GM21786 (cell line): ENCODE results near the gene SLX9.
"Not testable (repeated sequence)": the region's sequence is repeated elsewhere in the genome, so short reads cannot be mapped to it uniquely, and the experiment has no call there.

ENCODE experiments used
- ATAC-seq: cut with Tn5 transposase; IDR thresholded peaks from one replicate; pipeline ENCODE4 v1.9.1; 2021; ENCODE audit not compliant: unreplicated experiment

SLX9 gene

DNA sequence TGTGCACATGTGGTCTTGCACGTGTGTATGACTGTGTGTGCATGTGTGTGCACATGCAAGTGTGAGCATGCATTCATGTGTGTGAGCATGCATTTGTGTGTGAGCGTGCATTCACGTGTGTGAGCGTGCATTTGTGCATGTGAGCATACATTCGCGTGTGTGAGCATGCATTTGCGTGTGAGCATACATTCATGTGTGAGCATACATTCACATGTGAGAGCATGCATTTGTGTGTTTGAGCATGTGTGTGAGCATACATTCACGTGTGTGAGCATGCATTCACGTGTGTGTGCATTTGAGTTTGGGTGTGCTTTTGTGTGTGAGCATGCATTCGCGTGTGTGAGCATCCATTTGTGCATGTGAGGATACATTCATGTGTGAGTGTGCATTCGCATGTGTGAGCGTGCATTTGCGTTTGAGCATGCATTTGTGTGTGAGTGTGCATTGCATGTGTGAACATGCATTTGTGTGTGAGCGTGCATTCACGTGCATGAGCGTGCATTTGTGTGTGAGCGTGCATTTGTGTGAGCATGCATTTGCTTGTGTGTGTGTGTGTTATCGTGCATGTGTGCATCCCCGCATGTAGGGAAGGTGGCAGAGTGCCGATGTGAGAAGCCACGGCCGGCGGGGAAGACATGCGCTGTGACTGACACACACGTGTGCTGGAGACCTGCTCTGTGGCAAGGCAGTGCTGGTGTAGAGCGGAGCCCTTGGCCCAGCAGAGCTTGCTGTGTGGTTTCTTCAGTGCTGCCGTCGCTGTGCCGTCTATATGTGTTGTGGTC lies 37.4 kb upstream of the SLX9 start:
- no peak for ATAC-seq

DNA sequence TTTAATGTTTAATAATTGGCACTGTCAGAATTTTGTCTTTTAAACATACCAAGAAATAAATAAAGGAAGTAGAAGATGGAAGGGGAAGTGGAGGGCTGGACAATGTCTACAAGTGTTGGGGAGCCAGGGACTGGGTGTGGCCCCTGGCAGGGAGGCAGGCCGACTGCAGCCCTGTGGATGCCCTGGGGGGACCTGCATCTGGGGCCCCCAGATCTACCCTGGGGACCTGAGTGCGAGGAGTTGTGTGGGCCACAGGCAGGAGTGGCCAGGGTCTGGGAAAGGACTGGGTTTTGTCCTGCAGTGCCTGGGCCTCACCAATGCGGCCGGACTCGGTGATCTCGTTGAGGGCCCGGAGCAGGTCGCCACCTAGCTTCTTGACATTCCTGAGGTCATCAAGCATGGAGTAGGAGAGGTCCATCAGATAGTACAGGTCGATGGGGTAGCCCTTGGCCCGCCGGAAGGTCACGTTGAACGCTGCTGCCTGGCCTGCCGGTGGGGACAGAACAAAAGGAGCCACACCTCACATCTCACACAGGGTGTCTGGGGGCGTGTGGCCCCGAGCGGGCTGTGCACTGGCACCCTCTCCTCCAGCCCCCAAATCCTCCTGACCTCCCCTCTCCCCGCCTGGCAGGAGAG lies 36.7 kb upstream of the SLX9 start:
- ATAC-seq = no peak

DNA sequence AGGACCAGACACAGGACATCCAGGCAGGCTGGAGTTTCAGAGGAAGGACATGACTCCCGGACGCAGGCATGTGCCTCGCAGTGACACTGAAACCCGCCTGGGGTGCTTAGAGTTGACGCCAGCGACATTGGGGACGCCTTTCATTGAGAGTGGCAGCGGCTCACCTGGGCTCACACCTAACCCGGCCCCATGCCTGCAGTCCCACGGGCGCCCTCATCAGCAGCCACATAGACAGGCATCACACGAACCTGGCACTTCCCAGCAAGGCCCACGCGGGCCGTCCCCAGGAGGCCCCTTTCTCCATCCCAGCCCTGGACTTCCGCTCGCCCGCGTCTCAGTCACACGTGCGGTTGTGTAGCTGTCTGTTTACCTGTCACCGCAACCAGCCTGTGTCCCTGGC lies 36.1 kb upstream of the SLX9 start:
- ATAC-seq = no peak

DNA sequence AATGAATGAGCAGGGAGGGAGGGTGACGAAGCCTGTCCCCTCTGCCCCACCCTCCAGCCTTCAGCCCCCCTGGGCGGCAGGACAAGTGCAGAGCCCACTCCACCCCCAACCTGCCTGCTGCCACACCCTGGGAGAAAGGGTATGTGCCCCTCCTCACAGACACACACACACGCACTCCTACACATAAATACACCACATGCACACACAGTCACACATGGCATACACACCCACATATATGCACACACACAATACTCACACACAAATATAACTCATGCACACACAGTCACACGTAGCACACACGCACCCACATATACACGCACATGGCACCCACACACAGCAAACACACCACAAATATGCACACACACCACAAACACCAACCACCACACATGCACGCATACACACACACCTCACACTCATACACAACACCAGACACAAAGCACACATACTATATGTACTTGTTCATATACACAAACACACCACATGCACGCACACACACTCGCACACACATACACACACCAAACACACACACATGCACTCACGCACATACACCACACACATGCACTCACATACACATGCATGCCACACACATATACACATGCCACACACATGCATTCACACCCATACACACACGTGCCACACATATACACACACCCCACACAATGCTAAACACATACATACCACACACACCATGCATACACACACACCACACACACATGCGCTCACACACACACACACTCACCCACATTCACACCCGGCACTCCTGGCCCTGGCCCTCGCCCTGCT lies 35.5 kb upstream of the SLX9 start:
- no peak for ATAC-seq

DNA sequence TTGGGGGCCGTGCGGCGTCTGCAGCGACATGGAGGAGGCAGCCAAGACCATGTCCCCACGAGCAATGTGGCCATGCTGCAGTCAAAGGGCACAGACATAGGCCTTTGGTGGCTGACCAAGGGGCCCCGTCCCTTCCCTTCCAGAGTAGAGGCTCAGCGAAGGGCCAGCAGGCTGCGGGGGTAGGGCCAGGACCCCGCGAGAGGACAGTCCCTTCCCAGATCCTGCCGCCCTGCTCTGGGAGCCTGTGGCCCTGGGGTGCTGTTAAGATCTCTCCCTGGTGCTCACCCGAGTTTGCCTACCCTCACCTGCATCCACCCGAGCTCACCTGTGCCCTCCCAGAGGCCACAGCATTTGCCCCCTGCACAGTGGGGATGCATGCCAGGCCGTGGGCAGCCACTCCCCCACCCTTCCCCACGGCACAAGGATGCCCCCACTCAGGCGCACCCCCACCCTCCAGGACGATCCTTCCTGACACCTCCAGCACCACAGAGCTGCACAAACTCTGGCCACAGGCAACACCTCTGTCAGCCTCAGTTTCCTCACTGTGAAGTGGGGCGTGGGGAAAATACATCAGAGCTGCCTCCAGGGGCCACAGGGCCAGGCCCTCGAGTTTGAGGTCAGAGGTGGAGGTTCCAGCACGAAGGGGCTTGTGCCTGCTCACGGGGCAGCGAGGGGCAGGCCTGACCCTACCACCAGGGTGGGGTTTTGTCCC lies 34.7 kb upstream of the SLX9 start:
- no peak for ATAC-seq

DNA sequence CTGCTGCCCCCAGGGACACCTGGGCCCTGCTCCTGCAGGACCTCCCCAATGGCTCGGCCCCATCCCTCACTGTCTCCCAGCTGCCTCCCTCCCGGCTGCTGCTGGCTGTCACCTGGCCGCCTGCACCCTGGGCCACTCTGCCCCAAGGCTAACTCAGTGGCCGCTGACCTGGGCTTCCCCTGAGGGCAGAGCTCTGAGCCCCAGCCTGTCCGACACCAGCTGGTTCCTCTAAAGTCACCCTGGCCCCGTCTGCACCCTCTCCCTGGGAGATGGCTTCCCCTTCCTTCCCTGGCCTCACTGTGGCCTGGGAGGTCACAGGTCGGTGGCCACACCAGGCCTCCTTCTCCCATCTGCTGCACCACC lies 34.1 kb upstream of the SLX9 start:
- no peak for ATAC-seq

DNA sequence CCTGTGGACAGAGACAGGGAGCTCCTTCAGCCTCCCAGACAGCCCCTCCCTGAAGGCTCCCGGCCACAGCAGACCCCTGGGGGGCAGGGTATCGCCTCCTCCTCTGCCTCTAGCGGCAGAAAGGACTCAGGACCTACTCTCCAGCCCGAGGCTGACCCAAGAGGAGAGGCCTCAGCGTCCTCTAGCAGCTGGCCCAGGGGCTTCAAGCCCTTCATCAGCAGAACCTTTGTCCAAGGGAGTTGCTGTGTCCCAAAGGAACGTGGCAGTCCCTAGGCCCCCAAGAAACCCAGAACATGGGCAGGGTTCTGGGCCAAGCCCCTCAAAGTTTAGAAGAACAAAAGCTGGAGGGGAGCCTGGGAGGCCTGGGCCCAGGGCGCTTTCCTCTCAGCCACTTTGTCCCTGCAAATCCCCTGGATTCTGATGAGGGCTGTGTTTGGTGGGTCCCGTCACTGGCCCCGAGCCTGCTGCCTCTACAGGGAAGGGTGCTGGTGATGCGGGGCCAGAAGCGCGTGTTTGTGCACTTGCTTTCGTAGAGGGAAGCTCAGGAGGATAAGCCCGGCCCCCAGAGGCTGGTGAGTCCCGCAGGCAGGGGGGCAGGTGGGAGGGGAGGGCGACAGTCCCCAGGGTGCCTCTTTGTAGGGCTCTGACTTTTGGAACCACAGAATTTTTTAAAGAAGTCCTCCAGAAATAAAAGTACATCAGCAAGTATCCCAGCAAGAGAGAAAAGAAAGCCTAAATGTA lies 32.4 kb upstream of the SLX9 start:
- no peak for ATAC-seq

DNA sequence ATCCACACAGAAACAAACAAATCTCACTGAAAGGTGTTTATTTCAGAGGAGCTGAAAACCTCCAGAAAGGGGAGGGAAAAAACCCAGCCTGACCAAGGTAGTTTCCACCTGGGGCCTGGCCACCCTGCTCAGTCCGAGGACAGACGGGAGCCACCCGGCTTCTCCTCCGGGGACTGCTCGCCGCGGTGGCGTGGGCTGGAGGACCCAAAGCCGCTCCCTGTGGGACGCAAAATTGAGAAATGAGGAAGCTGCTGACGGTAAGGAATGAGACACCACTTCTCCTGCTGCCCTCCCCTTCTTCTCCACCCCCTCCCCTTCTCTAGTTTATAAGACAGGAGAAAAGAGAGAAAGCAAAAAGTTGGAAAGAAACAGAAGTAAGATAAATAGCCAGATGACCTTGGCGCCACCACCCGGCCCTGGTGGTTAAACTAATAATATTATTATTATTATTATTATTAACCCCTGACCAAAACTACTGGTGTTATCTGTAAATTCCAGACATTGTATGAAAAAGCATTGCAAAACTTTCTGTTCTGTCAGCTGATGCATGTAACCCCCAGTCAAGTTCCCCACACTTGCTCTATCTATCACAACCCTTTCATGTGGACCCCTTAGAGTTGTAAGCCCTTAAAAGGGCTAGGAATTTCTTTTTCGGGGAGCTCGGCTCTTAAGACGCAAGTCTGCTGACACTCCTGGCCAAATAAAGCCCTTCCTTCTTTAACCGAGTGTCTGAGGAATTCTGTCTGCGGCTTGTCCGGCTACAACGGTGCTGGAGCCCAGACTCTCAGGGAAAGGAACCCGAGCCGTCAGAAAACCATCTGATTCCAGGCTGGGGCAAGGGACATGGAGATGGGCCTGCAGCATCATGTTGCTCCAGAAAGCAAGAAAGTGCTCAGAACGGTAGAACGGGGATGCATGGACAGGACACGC lies 31.6 kb upstream of the SLX9 start:
- no peak for ATAC-seq

DNA sequence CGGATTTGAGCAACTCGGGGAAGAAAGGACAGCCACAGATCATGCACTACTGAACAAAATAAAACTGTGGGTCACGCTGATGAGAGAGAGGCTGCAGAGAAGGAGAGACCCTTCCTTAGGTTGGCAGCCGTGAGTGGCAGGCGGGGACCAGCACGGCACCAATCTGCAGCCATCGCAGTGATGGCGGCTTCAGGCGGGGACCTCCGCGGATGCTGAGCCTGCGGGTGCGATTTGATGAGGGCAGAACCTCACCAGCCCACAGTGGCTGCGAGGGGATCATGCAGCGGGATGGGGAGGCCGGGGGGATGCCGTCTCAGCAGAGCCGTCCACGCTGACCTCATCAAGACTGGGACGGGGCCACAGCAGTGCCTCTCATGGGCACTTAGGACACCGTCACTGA lies 30.9 kb upstream of the SLX9 start:
- no peak for ATAC-seq

DNA sequence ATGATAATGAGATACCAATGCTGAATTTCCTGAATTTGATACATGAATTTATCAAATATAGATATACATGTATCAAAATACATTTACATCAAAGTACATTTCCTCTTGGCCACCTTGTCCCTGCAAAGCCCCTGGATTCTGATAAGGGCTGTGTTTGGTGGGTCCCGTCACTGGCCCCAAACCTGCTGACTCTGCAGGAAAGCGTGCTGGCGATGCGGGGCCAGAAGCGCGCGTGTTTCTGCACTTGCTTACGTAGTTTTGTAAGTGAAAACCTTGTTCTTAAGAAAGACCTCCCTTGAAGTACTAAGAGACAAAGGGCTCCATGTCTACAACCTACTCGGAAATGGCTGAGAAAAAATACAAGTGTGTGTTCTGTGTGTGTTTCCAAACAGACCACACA lies 30.1 kb upstream of the SLX9 start:
- ATAC-seq = no peak

DNA sequence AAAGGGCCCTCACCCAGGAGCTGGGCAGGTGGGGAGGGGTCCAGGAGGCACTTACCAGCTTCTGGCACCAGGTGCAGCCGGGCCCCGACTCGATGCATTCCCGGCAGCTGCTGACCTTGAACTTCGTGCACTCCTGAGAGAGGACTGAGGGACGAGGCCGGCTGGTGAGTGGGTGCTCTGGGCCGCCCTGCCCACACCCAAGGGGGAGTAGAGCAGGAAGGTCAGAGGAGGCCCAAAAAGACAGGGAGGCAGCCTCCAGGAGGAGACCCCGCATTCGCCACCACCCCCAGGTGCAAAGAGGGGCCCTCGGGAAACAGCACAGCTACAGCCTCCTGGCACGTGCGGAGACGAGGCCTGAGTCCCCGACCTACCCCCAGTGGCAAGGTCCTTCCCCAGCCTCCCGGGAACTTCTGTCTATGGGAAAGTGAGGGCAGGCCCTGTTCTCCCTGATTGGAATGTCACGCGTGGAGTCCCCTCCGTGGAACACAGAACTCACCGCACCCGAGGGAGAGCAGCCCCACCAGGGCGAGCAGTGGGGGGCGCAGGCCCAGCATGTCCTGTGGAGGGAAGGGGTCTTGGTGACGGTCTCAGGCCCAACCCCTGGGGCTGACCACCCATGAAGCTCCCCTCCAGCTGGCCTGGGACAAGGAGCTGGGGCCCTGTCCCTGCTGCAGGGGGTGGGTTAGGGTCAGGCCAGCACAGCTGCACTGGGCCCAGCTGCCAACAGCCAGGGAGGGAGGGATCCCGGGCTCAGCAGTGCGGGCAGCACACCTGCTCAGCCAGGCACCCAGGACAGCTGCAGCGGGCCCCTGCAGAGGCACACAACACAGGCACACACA lies 29.4 kb upstream of the SLX9 start:
- no peak for ATAC-seq

DNA sequence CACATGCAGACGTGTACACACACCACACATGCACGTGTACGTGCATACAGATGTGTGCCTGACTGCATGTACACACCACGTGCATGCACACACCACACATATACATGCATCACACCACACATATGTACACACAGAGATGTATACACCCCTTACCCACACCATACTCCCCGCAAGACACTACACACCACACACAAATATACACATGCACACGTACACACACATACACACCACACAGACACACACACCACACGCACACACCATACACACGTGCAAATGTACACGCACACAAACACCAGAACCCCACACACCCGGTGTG lies 28.8 kb upstream of the SLX9 start:
- ATAC-seq = no peak

DNA sequence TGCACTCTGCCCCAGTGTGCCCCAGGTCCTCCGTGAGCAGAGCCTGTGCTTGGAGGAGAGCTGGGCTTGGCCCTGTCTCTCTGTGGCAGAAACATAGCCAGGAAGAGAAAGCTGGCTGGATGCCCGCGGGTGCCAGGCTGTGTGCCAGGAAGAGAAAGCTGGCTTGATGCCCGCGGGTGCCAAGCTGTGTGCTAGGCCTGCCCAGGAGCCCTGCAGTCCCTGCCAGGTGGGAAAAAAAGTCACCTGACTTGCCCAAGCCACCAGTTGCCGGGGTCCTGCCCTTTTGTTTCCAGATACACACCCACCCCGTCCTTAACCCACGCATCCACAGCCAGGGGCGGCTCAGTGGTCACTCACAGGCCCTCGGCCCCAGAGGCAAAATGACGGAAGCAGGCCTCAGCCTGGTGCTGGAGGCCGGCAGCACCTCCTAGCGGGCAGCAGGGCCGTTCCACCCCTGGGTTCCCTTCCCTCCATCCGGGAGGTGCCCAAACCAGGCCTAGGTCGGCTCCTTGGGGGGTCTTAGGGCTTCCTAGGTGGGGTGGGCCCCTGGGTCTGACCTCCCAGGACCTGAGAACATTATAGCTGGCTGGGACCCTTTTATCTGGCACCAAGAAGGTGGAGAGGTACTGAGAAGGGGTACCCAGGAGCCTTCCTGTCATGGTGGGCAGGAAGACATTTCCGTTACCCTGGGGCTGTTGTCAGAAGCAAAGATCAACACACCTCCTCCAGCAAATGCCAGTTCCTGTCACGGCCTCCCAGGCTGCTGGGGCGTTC lies 28.3 kb upstream of the SLX9 start:
- no peak for ATAC-seq

DNA sequence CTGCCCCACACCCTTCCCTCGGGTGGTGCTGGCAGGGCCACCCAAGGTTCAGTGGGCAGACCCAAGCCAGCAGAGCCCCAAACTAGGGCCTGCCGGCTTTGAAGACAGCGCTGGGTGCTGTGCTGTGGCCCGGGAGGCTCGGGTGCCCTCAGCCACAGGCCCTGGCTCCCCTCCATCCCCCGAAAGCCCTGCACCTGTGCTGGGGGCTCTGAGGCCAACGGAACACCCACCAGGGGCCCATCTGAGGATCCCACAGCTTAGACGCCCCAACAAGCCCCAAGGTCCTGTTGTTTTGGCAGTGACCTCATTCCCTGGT lies 27.7 kb upstream of the SLX9 start:
- ATAC-seq = no peak

DNA sequence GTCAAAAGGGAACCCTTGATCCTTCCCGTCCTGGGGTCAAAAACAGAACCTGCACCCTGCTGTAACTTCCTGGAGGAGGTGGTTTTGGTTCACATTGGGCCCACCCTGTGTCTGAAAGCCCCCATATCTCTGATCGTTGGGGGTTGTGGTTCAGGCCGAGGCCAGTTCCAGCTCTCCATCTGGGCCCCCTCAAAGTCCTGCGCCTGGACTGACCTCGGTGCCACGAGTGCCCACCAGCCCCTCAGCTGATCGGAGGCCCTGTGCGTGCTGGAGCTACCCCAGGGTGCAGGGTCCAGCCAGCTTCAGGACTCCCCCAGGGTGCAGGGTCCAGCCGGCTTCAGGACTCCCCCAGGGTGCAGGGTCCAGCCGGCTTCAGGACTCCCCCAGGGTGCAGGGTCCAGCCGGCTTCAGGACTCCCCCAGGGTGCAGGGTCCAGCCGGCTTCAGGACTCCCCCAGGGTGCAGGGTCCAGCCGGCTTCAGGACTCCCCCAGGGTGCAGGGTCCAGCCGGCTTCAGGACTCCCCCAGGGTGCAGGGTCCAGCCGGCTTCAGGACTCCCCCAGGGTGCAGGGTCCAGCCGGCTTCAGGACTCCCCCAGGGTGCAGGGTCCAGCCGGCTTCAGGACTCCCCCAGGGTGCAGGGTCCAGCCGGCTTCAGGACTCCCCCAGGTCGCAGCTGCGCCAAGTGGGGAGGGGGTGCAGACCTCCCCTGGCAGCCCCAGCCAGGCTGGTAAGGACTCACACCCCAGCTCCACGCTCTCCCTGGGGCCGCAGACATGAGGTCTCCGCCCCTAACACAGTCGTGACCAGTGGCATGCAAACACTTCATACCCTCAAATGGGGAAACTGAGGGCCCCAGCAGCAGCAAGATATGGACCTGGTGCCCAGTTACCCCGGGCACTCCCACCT lies 27.1 kb upstream of the SLX9 start:
- ATAC-seq = not testable (repeated sequence)

DNA sequence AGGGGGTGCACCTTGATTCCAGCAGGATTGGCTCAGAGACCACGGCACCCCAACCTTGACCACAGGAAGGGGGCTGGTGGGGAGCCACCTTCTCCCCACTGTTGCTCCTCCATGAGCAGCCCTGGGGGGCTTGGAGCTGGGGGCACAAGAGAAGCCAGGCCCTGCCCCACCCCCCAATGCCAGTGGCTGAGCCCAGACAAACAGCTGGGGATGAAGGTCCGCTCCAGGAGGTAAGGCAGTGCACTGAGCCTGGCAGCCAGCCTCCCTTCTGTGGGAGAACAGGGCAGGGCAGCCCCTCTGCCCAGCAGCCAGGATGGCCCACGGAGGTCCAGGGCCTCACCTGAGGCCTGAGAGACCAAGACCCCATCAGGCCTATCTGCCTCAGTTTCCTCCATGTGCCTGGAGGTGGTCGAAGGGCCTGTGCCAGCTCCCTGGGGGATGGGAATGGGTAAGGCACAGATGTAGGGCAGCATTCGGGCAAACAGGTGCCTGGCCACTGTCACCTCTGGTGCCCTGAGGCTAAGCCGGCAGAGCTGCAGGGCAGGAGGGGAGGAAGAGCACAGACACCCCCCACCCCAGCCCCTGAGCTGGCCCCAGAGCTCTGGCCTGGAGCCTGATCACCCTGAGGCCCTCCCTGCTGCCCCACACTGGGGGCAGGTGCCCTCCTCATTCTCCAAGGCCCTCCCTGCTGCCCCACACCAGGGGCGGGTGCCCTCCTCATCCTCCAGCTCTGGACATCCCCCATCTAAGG lies 26.2 kb upstream of the SLX9 start:
- no peak for ATAC-seq
